HepG2 (cell line): ENCODE results near the gene EBF4.

Source experiments
- MEIS2 ChIP-seq: sonication (generic); formaldehyde crosslinking; IDR thresholded peaks from 2 replicates; pipeline ENCODE4 v1.9.0; 2021; ENCODE audit warnings: mild to moderate bottlenecking, missing genetic modification reagents
- MLXIP ChIP-seq: sonication (generic); formaldehyde crosslinking; IDR thresholded peaks from 2 replicates; pipeline ENCODE4 v1.9.0; 2021; ENCODE audit warnings: missing genetic modification reagents, borderline replicate concordance
- NFRKB ChIP-seq: fragments of 450-650 bp; IDR thresholded peaks from 2 replicates; pipeline ENCODE4 v1.6.1; 2017
- PBX2 ChIP-seq: IDR thresholded peaks from 2 replicates; pipeline ENCODE4 v1.6.1; 2016; ENCODE audit warnings: control low read depth
- TAF1 ChIP-seq: sonication (generic); formaldehyde crosslinking; IDR thresholded peaks from 2 replicates; pipeline ENCODE4 v1.4.0; 2020; ENCODE audit warnings: missing genetic modification reagents
- TCF12 ChIP-seq, 2 experiments: fragments of 450-650 bp in 1 of 2; sonication (generic) in 1 of 2; formaldehyde crosslinking in 1 of 2; IDR thresholded peaks; 2 replicates each; pipeline versions ENCODE4 v1.6.1 to v1.8.0; 2017 to 2022; ENCODE audit warnings: antibody characterized with exemption in 1 of 2, mild to moderate bottlenecking in 1 of 2, missing genetic modification reagents in 1 of 2, moderate library complexity in 1 of 2
- ZBTB7A ChIP-seq: sonication (generic); formaldehyde crosslinking; IDR thresholded peaks from 2 replicates; pipeline ENCODE4 v1.8.0; 2022; ENCODE audit warnings: mild to moderate bottlenecking, missing genetic modification reagents
- ZFP41 ChIP-seq: sonication (generic); formaldehyde crosslinking; IDR thresholded peaks from 2 replicates; pipeline ENCODE4 v1.4.0; 2020; ENCODE audit warnings: mild to moderate bottlenecking, missing genetic modification reagents, borderline replicate concordance
- ZNF687 ChIP-seq: sonication (generic); formaldehyde crosslinking; IDR thresholded peaks from 2 replicates; pipeline ENCODE4 v1.5.1; 2020; ENCODE audit warnings: mild to moderate bottlenecking, missing genetic modification reagents, moderate library complexity

- TF ChIP-seq ZNF687 = no peak
- TF ChIP-seq MLXIP (CRISPR knock-in tag) = no peak
- no peak for TF ChIP-seq NFRKB
- no peak for TF ChIP-seq PBX2
- no peak for TF ChIP-seq ZBTB7A
- TF ChIP-seq TAF1 (CRISPR knock-in tag) = no peak
- TF ChIP-seq TCF12 (IDR thresholded peaks at IDR 0.05) = no peak
- no peak for TF ChIP-seq TCF12 (CRISPR knock-in tag; IDR thresholded peaks at IDR 0.05)
- no peak for TF ChIP-seq MEIS2 (CRISPR knock-in tag)
- no peak for TF ChIP-seq ZFP41 (CRISPR knock-in tag)
Observed at GRCh38 chr20:2800521-2801285, 108.1 kb downstream of the EBF4 start, which contains the start of gene CPXM1.
